Coronary artery (tissue), 2 donors: ENCODE measurements around the gene SEMA3B.
"Not testable (repeated sequence)": the region's sequence is repeated elsewhere in the genome, so short reads cannot be mapped to it uniquely, and the experiment has no call there.

Experiments used
- DNase-seq: peaks from one replicate; pipeline ENCODE4 v3.0.0-alpha.2; 2017; ENCODE audit warnings: low spot score
- H3K27ac ChIP-seq, 2 donors: fragments of 200-600 bp; sonication (generic); one replicate each; pipeline ENCODE4 v1.5.1; 2016 to 2019
- H3K4me3 ChIP-seq: fragments of 200-600 bp; sonication (generic); 2 replicates; pipeline ENCODE4 v1.5.1; 2016; ENCODE audit warnings: mild to moderate bottlenecking, moderate library complexity
- TF ChIP-seq, protein P1 (sequence below): fragments of 200-600 bp; sonication (generic); IDR thresholded peaks from one replicate; pipeline ENCODE4 v1.5.1; 2019; ENCODE audit warnings: antibody characterized with exemption

SEMA3B gene

DNA sequence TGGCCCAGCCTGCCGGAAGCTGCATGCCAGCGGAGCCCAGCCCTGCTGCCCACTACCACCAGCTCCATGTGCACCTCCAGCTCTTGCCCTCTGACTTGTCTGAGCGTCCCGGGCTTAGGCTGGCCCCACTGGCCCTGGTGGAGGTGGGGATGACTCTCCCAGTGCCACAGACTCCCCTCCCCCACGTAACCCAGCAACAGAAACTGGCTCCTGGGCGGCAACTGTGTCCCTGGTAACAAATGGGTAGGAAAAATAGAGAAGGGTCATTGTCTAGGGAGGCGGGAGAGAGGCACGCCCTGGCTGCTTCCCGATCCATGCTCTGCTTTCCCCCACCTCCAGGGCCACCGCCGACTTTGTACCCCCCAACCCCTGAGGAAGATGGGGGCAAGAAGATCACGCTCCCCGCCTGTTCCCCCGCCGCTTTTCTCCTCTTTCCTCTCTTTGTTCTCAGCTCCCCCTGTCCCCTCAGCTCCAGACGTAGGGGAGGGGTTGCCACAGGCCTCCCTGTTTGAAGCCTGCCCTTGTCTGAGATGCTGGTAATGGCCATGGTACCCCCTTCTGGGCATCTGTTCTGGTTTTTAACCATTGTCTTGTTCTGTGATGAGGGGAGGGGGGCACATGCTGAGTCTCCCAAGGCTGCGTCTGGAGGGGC is 10.8 kb upstream of the SEMA3B start:
- no peak for DNase-seq
- TF ChIP-seq, protein P1, sequence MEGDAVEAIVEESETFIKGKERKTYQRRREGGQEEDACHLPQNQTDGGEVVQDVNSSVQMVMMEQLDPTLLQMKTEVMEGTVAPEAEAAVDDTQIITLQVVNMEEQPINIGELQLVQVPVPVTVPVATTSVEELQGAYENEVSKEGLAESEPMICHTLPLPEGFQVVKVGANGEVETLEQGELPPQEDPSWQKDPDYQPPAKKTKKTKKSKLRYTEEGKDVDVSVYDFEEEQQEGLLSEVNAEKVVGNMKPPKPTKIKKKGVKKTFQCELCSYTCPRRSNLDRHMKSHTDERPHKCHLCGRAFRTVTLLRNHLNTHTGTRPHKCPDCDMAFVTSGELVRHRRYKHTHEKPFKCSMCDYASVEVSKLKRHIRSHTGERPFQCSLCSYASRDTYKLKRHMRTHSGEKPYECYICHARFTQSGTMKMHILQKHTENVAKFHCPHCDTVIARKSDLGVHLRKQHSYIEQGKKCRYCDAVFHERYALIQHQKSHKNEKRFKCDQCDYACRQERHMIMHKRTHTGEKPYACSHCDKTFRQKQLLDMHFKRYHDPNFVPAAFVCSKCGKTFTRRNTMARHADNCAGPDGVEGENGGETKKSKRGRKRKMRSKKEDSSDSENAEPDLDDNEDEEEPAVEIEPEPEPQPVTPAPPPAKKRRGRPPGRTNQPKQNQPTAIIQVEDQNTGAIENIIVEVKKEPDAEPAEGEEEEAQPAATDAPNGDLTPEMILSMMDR: no peak
- Histone ChIP-seq H3K4me3 (no peak overlapping the region), H3K27ac (peak overlapping the region; percentile 13 to 48)

DNA sequence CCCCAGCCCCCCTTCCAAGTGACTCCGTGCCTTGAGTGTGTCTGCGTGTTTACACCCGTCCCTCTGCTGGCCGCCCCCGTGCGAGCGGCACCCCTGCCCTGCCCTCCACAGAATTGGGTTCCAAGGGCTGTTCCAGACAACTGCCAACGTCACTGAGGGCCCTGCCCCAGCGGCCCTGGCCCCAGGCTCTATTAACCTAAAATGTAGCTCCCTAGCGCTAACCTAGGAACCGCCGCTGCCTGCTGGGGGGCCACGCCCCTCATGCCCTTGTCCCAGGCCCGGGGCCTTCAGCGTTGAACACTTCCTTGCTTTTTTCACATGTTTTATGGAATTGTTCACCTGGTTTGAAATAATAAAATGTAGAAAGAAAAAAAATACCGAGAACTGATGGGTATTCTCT is 10.0 kb upstream of the SEMA3B start:
- H3K4me3 ChIP-seq: no peak overlapping the region
- no peak for DNase-seq
- peak overlapping the region; percentile 96 to 98 for H3K27ac ChIP-seq

GRCh38 chr3:50259432-50260026 is 9.4 kb upstream of the SEMA3B start:
- TF ChIP-seq, protein P1: no peak
- H3K27ac ChIP-seq: peak overlapping the region; percentile 96 to 98
- peak overlapping the region; percentile 72 for H3K4me3 ChIP-seq
- DNase-seq: no peak

More for the DNA sequence above, 10.0 kb upstream of the SEMA3B start:
- TF ChIP-seq, protein P1: no peak

GRCh38 chr3:50260027-50260941 is 8.7 kb upstream of the SEMA3B start:
- Histone ChIP-seq H3K4me3 (peak overlapping the region; percentile 72), H3K27ac (peak overlapping the region; percentile 96 to 98)
- DNase-seq: peak; percentile 93
- TF ChIP-seq, protein P1: peak; percentile 98

DNA sequence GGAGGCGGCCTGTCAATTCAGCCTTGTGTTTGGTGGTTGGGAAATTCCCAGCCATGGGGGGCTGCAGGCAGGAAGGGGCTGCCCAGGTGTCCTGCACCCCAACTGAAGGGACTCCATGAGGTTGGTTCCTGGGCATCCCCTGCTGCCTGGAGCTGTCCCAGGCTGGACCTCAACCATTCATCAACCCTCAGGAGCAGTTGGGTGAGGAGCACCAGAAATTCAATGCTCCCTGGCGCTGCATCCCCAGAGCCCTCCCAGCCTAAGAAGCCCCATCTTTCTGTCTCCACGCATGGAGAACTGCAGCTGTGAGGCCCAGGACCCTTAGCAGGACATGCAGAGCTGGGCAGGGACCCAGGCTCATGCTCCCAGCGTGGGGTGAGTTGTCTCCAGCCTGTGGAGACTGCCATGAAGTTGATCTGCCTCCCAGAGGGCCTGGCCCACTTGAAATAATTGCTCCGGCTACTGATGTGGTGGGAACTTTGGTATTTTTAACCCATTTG is 8.0 kb upstream of the SEMA3B start:
- H3K27ac ChIP-seq: peak overlapping the region; percentile 96 to 98
- H3K4me3 ChIP-seq: peak overlapping the region; percentile 72
- DNase-seq: no peak
- TF ChIP-seq, protein P1: no peak

DNA sequence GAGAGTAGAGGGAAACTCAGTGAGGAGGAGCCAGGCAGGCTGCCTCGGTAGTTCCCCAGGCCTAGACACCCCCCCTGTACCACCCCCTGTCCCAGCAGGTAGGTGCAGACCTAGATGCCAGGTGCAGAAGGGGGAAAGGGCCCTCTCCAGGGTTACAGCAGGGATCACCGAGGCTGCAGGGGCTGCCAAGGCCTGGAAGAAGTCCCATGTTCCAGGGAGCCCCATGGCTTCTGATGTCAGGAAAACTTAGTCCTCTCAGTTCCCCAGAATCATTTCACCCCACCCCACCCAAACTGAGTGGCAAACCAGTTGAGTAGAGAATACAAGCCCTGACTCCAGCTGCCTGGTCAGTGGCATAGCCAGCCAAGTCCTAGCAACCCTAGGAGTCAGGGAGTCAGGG is 7.4 kb upstream of the SEMA3B start:
- DNase-seq: no peak
- Histone ChIP-seq H3K27ac (peak overlapping the region; percentile 96 to 98), H3K4me3 (no peak overlapping the region)
- TF ChIP-seq, protein P1: no peak

GRCh38 chr3:50262200-50262599 is 6.7 kb upstream of the SEMA3B start:
- not testable (repeated sequence) for DNase-seq, H3K4me3 ChIP-seq
- peak overlapping the region; percentile 97 to 99 for H3K27ac ChIP-seq
